HCT116 (cell line): ENCODE measurements around the gene UBE2L6.

Experiments used
- EZH2 ChIP-seq: fragments of 200-600 bp; sonication (generic); IDR thresholded peaks from 2 replicates; pipeline ENCODE4 v1.6.1; 2017; ENCODE audit warnings: antibody characterized with exemption, mixed run types
- JUND ChIP-seq: IDR thresholded peaks from 2 replicates; pipeline ENCODE4 v1.6.1; 2012
- MAX ChIP-seq: IDR thresholded peaks from 2 replicates; pipeline ENCODE4 v1.6.1; 2012
- POLR2A ChIP-seq: IDR thresholded peaks from 2 replicates; pipeline ENCODE4 v1.7.0; 2011; ENCODE audit warnings: borderline replicate concordance; ENCODE audit not compliant: insufficient read depth, insufficient read length; ENCODE audit errors: extremely low read depth
- POLR2AphosphoS5 ChIP-seq: IDR thresholded peaks from 2 replicates; pipeline ENCODE4 v1.6.1; 2011; ENCODE audit warnings: mild to moderate bottlenecking, low read depth, low read length, moderate library complexity
- RAD21 ChIP-seq: IDR thresholded peaks from 2 replicates; pipeline ENCODE4 v1.6.1; 2012; ENCODE audit warnings: low read depth, mild to moderate bottlenecking
- TF ChIP-seq, protein P1 (sequence below), 3 experiments: fragments of 200-600 bp in 1 of 3; sonication (generic) in 1 of 3; IDR thresholded peaks in 2 of 3; conservative IDR thresholded peaks in 1 of 3; 2 replicates each; pipeline ENCODE4 v1.5.1; 2012 to 2017; ENCODE audit warnings: low read depth in 2 of 3, low read length in 2 of 3, antibody characterized with exemption in 1 of 3, borderline replicate concordance in 1 of 3, control low read depth in 1 of 3, mild to moderate bottlenecking in 1 of 3, mixed read lengths in 1 of 3, mixed run types in 1 of 3, moderate library complexity in 1 of 3; ENCODE audit not compliant: insufficient read depth in 1 of 3
- TF ChIP-seq, protein P2 (sequence below): IDR thresholded peaks from 2 replicates; pipeline ENCODE4 v1.6.1; 2011; ENCODE audit warnings: mild to moderate bottlenecking, low read length, moderate library complexity; ENCODE audit not compliant: insufficient replicate concordance; ENCODE audit errors: extremely low read depth

GRCh38 chr11:57549983-57550382 is 17.5 kb downstream of the UBE2L6 start:
- TF ChIP-seq EZH2 (no peak), POLR2A (no peak), RAD21 (no peak), JUND (no peak), MAX (no peak), POLR2AphosphoS5 (no peak)
- TF ChIP-seq, protein P1, sequence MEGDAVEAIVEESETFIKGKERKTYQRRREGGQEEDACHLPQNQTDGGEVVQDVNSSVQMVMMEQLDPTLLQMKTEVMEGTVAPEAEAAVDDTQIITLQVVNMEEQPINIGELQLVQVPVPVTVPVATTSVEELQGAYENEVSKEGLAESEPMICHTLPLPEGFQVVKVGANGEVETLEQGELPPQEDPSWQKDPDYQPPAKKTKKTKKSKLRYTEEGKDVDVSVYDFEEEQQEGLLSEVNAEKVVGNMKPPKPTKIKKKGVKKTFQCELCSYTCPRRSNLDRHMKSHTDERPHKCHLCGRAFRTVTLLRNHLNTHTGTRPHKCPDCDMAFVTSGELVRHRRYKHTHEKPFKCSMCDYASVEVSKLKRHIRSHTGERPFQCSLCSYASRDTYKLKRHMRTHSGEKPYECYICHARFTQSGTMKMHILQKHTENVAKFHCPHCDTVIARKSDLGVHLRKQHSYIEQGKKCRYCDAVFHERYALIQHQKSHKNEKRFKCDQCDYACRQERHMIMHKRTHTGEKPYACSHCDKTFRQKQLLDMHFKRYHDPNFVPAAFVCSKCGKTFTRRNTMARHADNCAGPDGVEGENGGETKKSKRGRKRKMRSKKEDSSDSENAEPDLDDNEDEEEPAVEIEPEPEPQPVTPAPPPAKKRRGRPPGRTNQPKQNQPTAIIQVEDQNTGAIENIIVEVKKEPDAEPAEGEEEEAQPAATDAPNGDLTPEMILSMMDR (IDR thresholded peaks at IDR 0.05 in 2 of 3, conservative IDR thresholded peaks at IDR 0.05 in 1 of 3; ENCODE audit: borderline replicate concordance in 1 of 3, insufficient read depth in 1 of 3, low read depth in 2 of 3, low read length in 2 of 3) = no peak
- TF ChIP-seq, protein P2, sequence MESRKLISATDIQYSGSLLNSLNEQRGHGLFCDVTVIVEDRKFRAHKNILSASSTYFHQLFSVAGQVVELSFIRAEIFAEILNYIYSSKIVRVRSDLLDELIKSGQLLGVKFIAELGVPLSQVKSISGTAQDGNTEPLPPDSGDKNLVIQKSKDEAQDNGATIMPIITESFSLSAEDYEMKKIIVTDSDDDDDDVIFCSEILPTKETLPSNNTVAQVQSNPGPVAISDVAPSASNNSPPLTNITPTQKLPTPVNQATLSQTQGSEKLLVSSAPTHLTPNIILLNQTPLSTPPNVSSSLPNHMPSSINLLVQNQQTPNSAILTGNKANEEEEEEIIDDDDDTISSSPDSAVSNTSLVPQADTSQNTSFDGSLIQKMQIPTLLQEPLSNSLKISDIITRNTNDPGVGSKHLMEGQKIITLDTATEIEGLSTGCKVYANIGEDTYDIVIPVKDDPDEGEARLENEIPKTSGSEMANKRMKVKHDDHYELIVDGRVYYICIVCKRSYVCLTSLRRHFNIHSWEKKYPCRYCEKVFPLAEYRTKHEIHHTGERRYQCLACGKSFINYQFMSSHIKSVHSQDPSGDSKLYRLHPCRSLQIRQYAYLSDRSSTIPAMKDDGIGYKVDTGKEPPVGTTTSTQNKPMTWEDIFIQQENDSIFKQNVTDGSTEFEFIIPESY = no peak
